GM12874 (cell line): Measurements from ENCODE around the gene SMG6.
A peak's percentile ranks its signal among the peaks of the same experiment; 100 is the strongest.

ENCODE experiments used
- CTCF ChIP-seq: IDR thresholded peaks from 2 replicates; pipeline ENCODE4 v1.5.1; 2011; ENCODE audit warnings: low read depth, mild to moderate bottlenecking, control low read depth, low read length, moderate library complexity; ENCODE audit not compliant: insufficient read depth

Gene SMG6

GRCh38 chr17:2068519-2069051, 235.0 kb downstream of the SMG6 start:
- no peak for TF ChIP-seq CTCF

- TF ChIP-seq CTCF: no peak
Observed at GRCh38 chr17:2068031-2068518, 235.5 kb downstream of the SMG6 start.

GRCh38 chr17:2067608-2068024, 236.0 kb downstream of the SMG6 start:
- TF ChIP-seq CTCF: no peak

DNA sequence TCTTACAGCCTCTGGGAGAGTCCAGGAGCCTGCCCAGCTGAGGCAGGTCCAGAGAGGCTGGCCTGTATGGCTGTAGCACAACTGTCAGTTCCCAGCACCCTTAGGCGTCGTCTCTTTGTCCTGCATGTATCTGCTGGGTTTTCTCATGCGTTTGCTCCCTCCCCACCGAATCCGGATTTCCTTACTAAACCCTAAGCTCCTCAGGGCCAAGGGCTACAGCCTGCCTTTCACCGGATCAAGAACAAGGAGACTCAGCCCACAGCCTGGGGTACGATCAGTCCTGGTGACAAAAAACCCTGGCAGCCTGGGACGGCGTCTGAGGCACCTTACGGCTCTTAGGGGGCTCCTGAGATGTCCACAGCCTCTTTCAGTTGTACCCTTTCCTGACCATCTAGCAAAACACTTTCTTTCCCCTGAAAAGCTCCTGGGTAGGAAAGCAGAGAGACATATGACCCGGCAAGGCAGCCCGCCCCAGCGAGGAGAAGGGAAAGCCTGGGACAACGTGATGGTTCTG, 236.5 kb downstream of the SMG6 start:
- no peak for TF ChIP-seq CTCF

GRCh38 chr17:2065949-2066400, 237.6 kb downstream of the SMG6 start:
- no peak for TF ChIP-seq CTCF

DNA sequence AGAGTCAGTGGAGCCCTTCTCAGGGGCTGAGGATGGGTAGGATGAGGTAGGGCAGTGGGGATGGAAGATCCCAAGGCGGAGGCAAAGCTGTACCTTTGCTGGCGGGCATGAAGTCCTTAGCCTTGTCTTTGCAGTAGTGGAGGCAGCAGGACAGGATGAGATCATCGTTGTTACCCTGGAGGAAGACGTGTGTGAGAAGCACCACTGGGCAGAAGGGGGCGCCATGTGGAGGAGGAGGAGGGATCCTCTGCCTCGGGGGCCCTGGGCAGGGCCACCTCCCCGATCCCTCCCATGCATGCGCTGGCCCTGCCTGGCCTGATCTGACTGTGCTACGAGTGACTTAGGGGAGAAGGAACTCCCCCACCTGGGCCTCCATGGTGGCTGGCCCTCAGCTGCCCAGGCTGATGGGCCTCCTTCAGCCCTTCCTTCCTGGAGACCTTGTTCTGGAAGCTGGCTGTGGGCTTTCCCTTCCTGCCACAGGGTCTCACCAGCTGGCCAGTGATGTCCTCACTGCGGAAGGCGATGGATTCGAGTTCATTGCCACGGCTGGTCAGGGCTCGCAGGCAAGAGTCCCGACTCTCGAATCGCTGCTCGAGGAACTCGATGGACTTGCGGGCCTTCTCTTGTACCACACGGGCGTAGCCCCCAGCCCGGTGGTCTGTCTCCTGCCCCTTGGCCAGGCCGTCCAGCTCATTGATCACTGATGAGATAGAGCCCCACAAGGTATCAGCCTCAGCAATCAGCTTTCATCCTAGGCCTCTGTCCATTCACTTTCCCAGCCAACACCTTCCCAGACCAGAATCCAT, 238.4 kb downstream of the SMG6 start:
- peak; percentile 80 for TF ChIP-seq CTCF

DNA sequence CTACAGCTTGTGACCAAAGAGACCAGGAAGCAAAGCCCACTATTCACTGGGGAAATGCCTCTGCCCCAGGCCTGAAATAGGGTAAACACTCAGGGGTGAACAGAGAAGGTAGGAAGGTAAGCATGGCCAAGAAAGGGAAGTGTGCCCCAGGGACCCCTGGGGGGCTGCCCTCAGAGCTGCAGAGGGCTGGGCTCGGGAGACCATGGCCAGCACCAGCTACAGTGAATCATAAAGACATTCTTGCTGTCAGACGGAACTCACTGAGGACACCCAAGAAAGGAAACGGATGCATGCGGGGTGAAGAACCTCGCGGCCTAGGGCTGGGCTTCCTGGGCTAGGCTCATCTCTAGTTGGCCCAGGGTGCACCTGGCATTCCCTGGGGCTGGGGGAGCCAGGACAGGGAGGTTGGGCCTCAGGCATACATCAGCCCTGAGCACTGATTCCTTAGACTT, 239.0 kb downstream of the SMG6 start:
- no peak for TF ChIP-seq CTCF
